Keratinocyte (primary cell): Measurements from ENCODE around the gene TMCO6. TPM values are rescaled to one million over a fixed set of nuclear protein-coding genes. Genes with fewer than 3 reads are reported as not detected.

ENCODE experiments used
- DNase-seq: peaks from one replicate; pipeline ENCODE4 v3.0.0-alpha.2; 2011; ENCODE audit warnings: low read depth, missing footprints, low spot score
- FAIRE-seq: peaks from 2 replicates; lab custom pipeline; 2011; peaks lifted over from hg19 to GRCh38; lab: Jason Lieb, UNC
- H2AFZ ChIP-seq: 2 replicates; pipeline ENCODE4 v1.6.0; 2012; ENCODE audit warnings: low read length, control low read depth, inconsistent platforms; ENCODE audit not compliant: control insufficient read depth
- H3K27ac ChIP-seq: 2 replicates; pipeline ENCODE4 v1.5.1; 2011; ENCODE audit warnings: low read length; ENCODE audit not compliant: control insufficient read depth, insufficient read depth
- H3K27me3 ChIP-seq: 3 replicates; pipeline ENCODE4 v1.6.0; 2011; ENCODE audit warnings: low read length; ENCODE audit not compliant: control insufficient read depth, insufficient read depth; ENCODE audit errors: extremely low read depth
- H3K36me3 ChIP-seq, 2 experiments: 2 replicates in 1 of 2; 3 replicates in 1 of 2; pipeline ENCODE4 v1.5.1; 2011; ENCODE audit warnings: low read length in 2 of 2, mild to moderate bottlenecking in 1 of 2; ENCODE audit not compliant: control insufficient read depth in 2 of 2, insufficient read depth in 2 of 2; ENCODE audit errors: extremely low read depth in 1 of 2
- H3K4me1 ChIP-seq: 3 replicates; pipeline ENCODE4 v1.5.1; 2011; ENCODE audit warnings: low read length; ENCODE audit not compliant: control insufficient read depth, insufficient read depth; ENCODE audit errors: extremely low read depth
- H3K4me2 ChIP-seq: 3 replicates; pipeline ENCODE4 v1.6.0; 2011; ENCODE audit warnings: low read depth, low read length; ENCODE audit not compliant: control insufficient read depth, insufficient read depth; ENCODE audit errors: extremely low read depth
- H3K4me3 ChIP-seq, 3 experiments: fragments of 200-600 bp in 1 of 3; sonication (generic) in 1 of 3; 2 replicates in 2 of 3; 3 replicates in 1 of 3; pipeline ENCODE4 v1.5.1; 2011 to 2016; ENCODE audit warnings: low read length in 3 of 3, mild to moderate bottlenecking in 3 of 3, control low read depth in 2 of 3, inconsistent platforms in 1 of 3, low read depth in 1 of 3, mixed read lengths in 1 of 3, mixed run types in 1 of 3, moderate library complexity in 1 of 3; ENCODE audit not compliant: control insufficient read depth in 2 of 3, insufficient read depth in 2 of 3; ENCODE audit errors: extremely low read depth in 1 of 3
- H3K79me2 ChIP-seq: 2 replicates; pipeline ENCODE4 v1.6.0; 2012; ENCODE audit warnings: low read length; ENCODE audit not compliant: control insufficient read depth, insufficient read depth
- H3K9ac ChIP-seq: 3 replicates; pipeline ENCODE4 v1.6.0; 2011; ENCODE audit warnings: low read length; ENCODE audit not compliant: control insufficient read depth, insufficient read depth; ENCODE audit errors: extremely low read depth
- H3K9me1 ChIP-seq: 3 replicates; pipeline ENCODE4 v1.6.0; 2011; ENCODE audit warnings: low read length; ENCODE audit not compliant: control insufficient read depth, insufficient read depth; ENCODE audit errors: extremely low read depth
- H3K9me3 ChIP-seq: 2 replicates; pipeline ENCODE4 v1.5.1; 2012; ENCODE audit warnings: low read depth, low read length; ENCODE audit not compliant: control insufficient read depth
- H4K20me1 ChIP-seq: 3 replicates; pipeline ENCODE4 v1.6.0; 2011; ENCODE audit warnings: low read length; ENCODE audit not compliant: control insufficient read depth, insufficient read depth; ENCODE audit errors: extremely low read depth
- CTCF ChIP-seq, 3 experiments: IDR thresholded peaks in 1 of 3; conservative IDR thresholded peaks in 1 of 3; optimal IDR thresholded peaks in 1 of 3; 2 replicates in 2 of 3; 3 replicates in 1 of 3; pipeline versions ENCODE3 to v1.5.1; 2011; ENCODE audit warnings: low read length in 3 of 3, mild to moderate bottlenecking in 3 of 3, moderate library complexity in 2 of 3, control low read depth in 1 of 3, inconsistent platforms in 1 of 3; ENCODE audit not compliant: insufficient read depth in 2 of 3; ENCODE audit errors: extremely low read depth in 1 of 3
- EZH2 ChIP-seq: IDR thresholded peaks from one replicate; pipeline ENCODE4 v1.6.1; 2012; ENCODE audit warnings: inconsistent platforms, mild to moderate bottlenecking, low read length, moderate library complexity
- dilution Hi-C: fragments of 300-500 bp; cut with MboI; formaldehyde crosslinking; loops from one replicate; pipeline ENCODE4 v1.7.0; 2020; ENCODE audit warnings: low sequenced_read_pairs; ENCODE audit not compliant: extremely low pct_ligation_motif_present
- polyA plus RNA-seq, 5 experiments: library from polyadenylated mRNA; depleted of rRNA in 3 of 5; stranded (reverse) in 3 of 5; stranded (forward) in 1 of 5; unstranded in 1 of 5; fragments of >200 nt; gene quantifications; 1 replicate in 1 of 5; 2 replicates in 3 of 5; 3 replicates in 1 of 5; pipeline versions ENCODE4 v1.2.1 to v1.2.3, GENCODE V29; 2011 to 2012; ENCODE audit warnings: missing spikeins in 2 of 5, low read depth in 1 of 5, low replicate concordance in 1 of 5

TMCO6 gene
- polyA plus RNA-seq, 1 donor (not counting 4 experiments of a cell fraction or from before 2014, with no cell fraction given): 7.6 TPM

GRCh38 chr5:140673187-140673976 lies 34.1 kb downstream of the TMCO6 start, which contains the start of gene DND1:
DND1 (minus strand) TSS chr5:140673576; CDS start chr5:140673542, 34 bp downstream.
- no peaks in the 10 kb centered on the region for H3K27me3 ChIP-seq
- no peaks in the 10 kb centered on the region for H3K4me1 ChIP-seq
- H3K9ac ChIP-seq: no peak within 1 kb of the TSS
- H3K36me3 ChIP-seq: peaks cover 38 to 43% of the 10 kb centered on the region in 2 experiments
- no peak within 1 kb of the TSS for H2AFZ ChIP-seq
- FAIRE-seq: no peak
- TF ChIP-seq EZH2 (no peak), CTCF (optimal IDR thresholded peaks at IDR 0.05 in 1 of 3, IDR thresholded peaks at IDR 0.05 in 1 of 3, conservative IDR thresholded peaks at IDR 0.05 in 1 of 3; ENCODE audit: extremely low read depth in 1 of 3, insufficient read depth in 2 of 3, low read length in 3 of 3) (no peak)
- no peak within 1 kb of the TSS for H3K27ac ChIP-seq
- DNase-seq: no peak
- H3K4me2 ChIP-seq: peak within 1 kb of the TSS; percentile 4
- H3K9me3 ChIP-seq: no peaks in the 10 kb centered on the region
- dilution Hi-C loops: no loop called here
- H3K9me1 ChIP-seq: no peaks in the 10 kb centered on the region
- peaks cover 4% of the 10 kb centered on the region for H3K79me2 ChIP-seq
- H3K4me3 ChIP-seq: no peak within 1 kb of the TSS
- no peaks in the 10 kb centered on the region for H4K20me1 ChIP-seq

GRCh38 chr5:140674211-140674610 lies 35.0 kb downstream of the TMCO6 start:
- no peak overlapping the region for H3K27ac ChIP-seq
- H3K9me3 ChIP-seq: no peaks in the 10 kb centered on the region
- H3K27me3 ChIP-seq: no peaks in the 10 kb centered on the region
- no peak for TF ChIP-seq CTCF (optimal IDR thresholded peaks at IDR 0.05 in 1 of 3, IDR thresholded peaks at IDR 0.05 in 1 of 3, conservative IDR thresholded peaks at IDR 0.05 in 1 of 3; ENCODE audit: extremely low read depth in 1 of 3, insufficient read depth in 2 of 3, low read length in 3 of 3)
- H2AFZ ChIP-seq: no peak overlapping the region
- H3K9me1 ChIP-seq: no peaks in the 10 kb centered on the region
- FAIRE-seq: no peak
- no peak overlapping the region for H3K9ac ChIP-seq
- DNase-seq: no peak
- H3K4me1 ChIP-seq: no peaks in the 10 kb centered on the region
- H3K4me3 ChIP-seq: no peak overlapping the region
- H3K79me2 ChIP-seq: no peaks in the 10 kb centered on the region
- H3K36me3 ChIP-seq: peaks cover 30 to 42% of the 10 kb centered on the region in 2 experiments
- H3K4me2 ChIP-seq: no peak overlapping the region
- no peaks in the 10 kb centered on the region for H4K20me1 ChIP-seq
- dilution Hi-C loops: no loop called here
